ENCODE results near the gene ZWILCH. TPM values are rescaled to one million over a fixed set of nuclear protein-coding genes. Genes with fewer than 3 reads are reported as not detected.
A peak's percentile ranks its signal among the peaks of the same experiment; 100 is the strongest.
"Not testable (repeated sequence)": the region's sequence is repeated elsewhere in the genome, so short reads cannot be mapped to it uniquely, and the experiment has no call there.

Gene ZWILCH
- total RNA-seq, 2 donors from 2014 or later, result 28.1 to 40.9 TPM

DNA sequence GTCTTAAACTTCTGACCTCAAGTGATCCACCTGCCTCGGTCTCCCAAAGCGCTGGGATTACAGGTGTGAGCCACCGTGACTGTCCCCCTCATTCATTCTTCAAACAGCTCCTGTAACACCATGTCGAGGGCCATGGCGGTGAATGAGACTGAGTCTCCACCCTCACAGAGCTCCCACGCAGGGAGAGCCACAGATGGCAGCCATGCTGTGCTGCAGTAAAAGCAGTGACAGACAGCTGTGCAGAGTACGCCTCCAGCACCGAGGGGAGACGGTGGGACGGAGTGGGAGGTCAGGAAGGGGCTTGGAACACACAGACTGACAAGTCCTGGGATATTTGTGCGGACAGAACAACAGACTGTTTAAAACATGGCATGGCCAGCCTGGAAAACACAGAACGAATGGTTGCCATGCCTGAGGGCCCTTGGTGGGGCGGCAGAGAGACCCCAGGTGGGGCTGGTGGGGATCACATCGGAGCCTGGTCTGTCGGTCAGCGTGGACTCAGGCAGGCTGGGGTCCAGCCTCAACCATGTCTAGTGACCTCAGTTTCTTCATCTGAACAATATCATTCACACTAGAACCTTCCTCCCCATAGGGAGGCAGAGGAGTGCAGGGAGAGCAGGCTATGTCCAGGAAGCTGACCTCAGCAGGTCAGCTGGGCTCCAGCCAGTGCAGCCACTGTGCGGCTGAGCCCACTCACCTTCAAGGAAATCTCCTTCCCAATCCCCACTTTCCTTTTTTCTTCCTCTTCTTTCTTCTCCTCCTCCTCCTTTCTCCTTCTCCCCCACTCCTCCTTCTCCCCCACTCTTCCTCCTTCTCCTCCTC lies 81.2 kb downstream of the ZWILCH start:
- Mint-ChIP-seq H3K36me3 (no peaks in the 10 kb centered on the region), H3K9me3 (no peaks in the 10 kb centered on the region), H3K27ac (no peak overlapping the region)
- ATAC-seq (no peak), DNase-seq (ENCODE audit: low spot score in 2 of 2) (no peak)

DNA sequence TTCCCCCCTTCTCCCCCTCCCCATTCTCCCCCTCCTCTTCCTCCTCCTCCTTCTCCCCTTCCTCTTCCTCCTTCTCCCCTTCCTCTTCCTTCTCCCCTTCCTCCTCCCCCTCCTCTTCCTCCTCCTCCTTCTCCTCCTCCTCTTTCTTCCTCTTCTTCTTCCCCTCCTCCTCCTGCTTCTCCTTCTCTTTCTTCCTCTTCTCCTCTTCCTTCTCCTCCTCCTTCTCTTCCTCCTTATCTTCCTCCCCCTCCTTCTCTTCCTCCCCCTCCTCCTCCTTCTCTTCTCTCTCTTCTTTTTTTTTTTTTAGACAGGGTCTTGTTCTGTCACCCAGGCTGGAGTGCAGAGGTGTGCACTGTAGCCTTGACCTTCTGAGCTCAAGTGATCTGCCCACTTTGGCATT lies 81.9 kb downstream of the ZWILCH start:
- no peak for ATAC-seq
- Mint-ChIP-seq H3K27ac (no peak overlapping the region), H3K36me3 (no peaks in the 10 kb centered on the region), H3K9me3 (no peaks in the 10 kb centered on the region)
- no peak for DNase-seq (ENCODE audit: low spot score in 2 of 2)

DNA sequence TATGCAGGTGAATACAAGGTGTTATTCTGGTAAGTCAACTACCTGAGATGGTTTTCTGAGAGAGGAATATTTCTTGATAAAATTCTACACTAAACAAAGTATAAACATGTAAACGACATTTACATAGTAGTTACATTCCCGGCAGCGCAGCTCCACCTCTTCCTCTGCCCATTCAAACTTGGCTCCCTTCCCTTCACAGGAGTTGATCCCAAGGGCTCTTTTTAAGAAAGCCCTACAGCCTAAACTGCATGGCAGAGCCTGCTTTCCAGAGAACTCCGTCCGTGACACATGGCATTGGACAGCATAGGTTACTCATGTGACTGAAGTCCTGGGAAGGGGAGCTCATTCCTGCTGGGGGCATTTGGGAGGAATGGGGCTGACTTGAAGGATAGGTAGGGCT lies 82.6 kb downstream of the ZWILCH start:
- H3K27ac Mint-ChIP-seq, result no peak overlapping the region
- no peaks in the 10 kb centered on the region for H3K9me3 Mint-ChIP-seq
- no peaks in the 10 kb centered on the region for H3K36me3 Mint-ChIP-seq
- ATAC-seq (no peak), DNase-seq (ENCODE audit: low spot score in 2 of 2) (no peak)

DNA sequence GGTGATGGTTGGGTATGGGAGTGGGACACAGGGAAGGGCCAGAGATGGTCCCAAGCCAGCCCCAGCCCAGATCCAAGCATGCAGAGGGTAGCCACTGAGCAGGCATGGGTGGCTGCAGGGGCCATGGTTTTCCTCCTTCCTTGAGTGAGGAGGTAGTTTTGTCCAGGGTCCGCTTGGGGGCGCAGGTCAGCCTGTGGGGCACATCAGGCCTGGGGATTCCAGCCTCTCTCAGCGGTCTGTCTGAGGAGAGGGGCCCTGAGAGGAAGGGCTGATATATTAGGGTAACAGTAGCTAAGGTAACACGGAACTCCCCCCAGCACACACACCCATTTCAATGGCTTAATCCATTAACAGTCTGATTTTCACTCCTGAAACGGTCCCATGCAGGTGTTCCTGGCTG lies 83.4 kb downstream of the ZWILCH start:
- H3K27ac Mint-ChIP-seq, result peak overlapping the region in 1 of 2 donors; percentile 52
- DNase-seq (ENCODE audit: low spot score in 2 of 2) (no peak), ATAC-seq (no peak)
- no peaks in the 10 kb centered on the region for H3K9me3 Mint-ChIP-seq
- H3K36me3 Mint-ChIP-seq, result no peaks in the 10 kb centered on the region

DNA sequence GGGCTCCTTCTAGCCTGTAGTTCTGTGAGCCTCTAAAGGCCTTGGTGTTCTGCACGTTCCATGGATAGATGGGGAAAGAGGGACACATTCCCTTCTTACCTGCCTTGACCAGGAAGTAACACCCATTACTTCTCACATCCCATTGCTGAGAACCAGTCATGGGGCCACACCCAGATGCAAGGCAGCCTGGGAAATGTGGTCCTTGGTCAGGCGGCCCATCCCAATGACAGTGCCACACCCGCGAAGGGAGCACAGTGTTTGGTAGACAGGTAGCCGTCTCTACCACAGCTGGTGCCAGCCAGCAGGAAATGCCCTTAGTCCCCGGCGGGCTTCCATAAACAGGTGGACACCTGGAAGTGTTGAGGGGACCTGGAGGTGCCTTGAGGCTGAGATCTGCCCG lies 83.8 kb downstream of the ZWILCH start:
- DNase-seq (ENCODE audit: low spot score in 2 of 2), result no peak
- Mint-ChIP-seq H3K9me3 (no peaks in the 10 kb centered on the region), H3K27ac (no peak overlapping the region), H3K36me3 (no peaks in the 10 kb centered on the region)
- ATAC-seq, result no peak

DNA sequence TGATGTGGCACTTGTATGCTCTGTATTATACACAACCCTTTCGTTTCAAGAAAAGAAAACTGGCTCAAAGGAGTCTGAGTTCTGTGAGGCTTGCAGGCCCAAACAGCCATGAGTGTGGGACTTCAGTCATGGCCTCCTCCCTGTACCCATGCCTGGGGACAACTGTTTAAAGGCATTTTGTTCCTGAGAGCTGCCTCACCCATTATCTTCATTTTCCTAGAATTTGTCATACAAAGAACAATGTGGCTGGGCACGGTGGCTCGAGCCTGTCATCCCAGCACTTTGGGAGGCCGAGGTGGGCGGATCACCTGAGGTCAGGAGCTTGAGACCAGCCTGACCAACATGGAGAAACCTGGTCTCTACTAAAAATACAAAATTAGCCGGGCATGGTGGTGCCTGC lies 84.3 kb downstream of the ZWILCH start:
- not testable (repeated sequence) for H3K9me3 Mint-ChIP-seq; H3K27ac Mint-ChIP-seq; ATAC-seq; DNase-seq (ENCODE audit: low spot score in 2 of 2); H3K36me3 Mint-ChIP-seq

DNA sequence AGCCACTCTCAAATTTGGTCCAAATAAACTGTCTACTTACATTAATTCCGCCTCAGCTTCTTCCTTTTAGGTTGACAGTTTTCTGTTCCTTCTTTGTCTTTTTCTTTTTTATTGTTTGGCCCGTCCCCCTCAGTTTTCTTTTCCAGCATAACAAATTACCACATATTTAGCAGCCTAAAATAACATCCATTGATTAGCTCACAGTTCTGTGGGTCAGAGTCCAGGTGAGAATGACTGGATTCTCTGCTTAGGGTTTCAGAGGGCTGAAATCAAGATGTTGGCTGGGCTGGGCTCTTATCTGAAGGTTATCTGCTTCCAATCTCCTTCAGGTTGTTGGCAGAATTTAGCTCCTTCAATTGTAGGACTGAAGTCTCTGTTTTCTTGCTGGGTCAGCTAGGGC lies 85.3 kb downstream of the ZWILCH start:
- no peak overlapping the region for H3K27ac Mint-ChIP-seq
- no peaks in the 10 kb centered on the region for H3K36me3 Mint-ChIP-seq
- no peaks in the 10 kb centered on the region for H3K9me3 Mint-ChIP-seq
- DNase-seq (ENCODE audit: low spot score in 2 of 2) (no peak), ATAC-seq (no peak)

DNA sequence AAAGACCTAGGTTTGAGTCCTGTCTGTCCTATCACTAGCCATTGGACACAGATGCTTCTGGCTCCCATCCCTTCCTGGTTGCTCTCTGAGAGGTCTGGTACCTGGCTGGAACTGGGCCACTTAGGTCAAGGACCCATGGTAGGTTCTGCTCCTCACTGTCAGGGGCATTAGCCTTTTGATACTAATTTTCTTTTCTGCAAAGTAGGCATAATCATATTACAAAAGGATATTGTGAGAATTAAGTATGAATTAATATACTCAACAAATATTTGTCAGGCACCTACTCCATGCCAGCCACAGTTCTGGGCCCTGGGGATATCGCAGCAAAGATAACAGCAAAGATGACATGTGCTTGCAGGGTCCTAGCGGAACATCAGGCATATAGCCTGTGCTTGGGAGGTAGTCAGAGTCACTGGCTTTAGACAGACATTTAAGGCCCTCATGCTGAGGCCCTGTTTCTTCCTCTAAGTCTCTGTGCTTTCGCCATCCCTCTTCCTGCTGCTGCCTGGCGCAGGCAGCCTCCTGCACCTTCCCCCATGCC lies 86.3 kb downstream of the ZWILCH start:
- Mint-ChIP-seq H3K9me3 (no peaks in the 10 kb centered on the region), H3K27ac (no peak overlapping the region), H3K36me3 (no peaks in the 10 kb centered on the region)
- ATAC-seq, result no peak
- no peak for DNase-seq (ENCODE audit: low spot score in 2 of 2)

DNA sequence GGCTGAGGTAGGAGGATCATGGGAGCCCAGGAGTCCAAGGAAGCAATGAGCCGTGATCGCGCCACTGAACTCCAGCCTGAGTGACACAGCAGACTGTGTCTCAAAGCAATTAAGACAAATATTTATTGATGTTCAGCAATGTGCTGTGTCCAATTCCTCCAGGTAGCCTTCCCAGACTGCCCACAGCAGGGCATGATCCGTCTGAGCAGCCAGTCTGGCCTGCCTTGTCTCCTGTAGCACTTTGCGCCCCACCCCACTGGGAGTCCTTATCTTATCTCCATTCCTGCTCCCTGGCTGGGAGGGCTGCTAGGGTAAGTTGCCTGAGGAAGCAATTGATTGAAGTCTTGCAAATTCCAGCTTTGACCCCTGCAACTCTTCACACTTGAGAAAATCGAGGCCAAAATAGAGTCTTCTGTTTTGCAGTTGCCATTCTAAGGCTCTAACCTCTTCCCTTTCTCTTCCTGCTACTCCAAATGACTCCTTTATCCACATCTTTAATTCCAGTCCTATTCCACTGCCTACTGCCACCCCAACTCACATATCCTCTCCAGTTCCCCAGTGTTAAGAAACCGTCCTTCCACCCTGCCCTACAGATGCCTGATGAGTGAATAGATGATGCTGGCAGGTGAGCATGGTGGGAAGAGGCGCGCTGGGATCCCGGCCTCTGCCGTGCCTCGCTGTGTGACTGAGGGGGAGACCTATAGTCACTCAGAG lies 87.5 kb downstream of the ZWILCH start:
- Mint-ChIP-seq H3K9me3 (no peaks in the 10 kb centered on the region), H3K27ac (no peak overlapping the region), H3K36me3 (no peaks in the 10 kb centered on the region)
- no peak for ATAC-seq
- DNase-seq (ENCODE audit: low spot score in 2 of 2), result no peak

DNA sequence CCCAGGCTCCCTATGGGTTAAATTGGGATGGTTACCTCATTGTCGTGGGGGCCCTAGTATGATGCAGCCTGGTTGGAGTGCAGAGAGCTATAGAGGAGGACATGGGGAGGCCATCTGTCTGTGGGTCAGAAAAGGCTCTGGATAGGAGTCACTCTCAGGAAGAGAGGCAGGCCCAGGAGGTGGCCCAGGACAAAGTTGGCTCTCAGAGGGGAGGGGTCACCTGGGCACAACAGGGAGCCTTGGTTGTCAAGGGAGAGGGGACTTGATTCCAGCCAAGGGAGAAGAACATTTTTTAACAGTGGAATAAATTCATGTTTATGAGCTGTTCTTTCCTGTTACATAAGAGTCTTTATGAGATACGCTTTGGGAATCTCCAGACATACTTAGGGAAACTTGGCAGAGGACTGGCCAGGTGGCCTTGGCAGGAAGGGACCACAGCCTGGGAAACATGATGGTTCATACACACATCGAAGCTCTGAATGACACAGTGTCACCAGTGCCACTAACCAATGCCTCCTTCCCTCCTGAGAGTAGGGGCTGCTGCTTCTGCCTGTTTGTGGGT lies 88.2 kb downstream of the ZWILCH start:
- DNase-seq (ENCODE audit: low spot score in 2 of 2) (no peak), ATAC-seq (no peak)
- no peaks in the 10 kb centered on the region for H3K36me3 Mint-ChIP-seq
- no peaks in the 10 kb centered on the region for H3K9me3 Mint-ChIP-seq
- no peak overlapping the region for H3K27ac Mint-ChIP-seq

DNA sequence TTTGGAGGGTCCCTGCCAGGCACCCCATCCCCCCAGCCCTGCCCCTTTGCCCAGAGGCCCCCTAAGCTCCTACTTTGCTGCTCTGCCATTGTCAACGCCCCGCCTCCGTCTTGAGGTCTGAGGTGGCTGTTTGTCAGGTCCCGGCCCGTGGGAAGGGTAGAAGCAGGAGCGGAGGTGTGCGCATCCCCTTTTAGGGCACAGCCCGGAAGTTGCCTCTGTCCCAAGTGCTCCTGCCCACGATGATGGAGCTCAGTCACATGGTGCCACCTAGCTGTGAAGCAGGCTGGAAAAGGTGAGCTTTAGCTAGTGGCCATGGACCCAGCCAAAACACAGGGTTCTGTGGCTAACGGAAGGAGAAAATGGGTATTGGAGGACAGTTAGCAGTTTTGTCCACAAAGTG lies 89.2 kb downstream of the ZWILCH start:
- no peak for DNase-seq (ENCODE audit: low spot score in 2 of 2)
- Mint-ChIP-seq H3K36me3 (no peaks in the 10 kb centered on the region), H3K9me3 (no peaks in the 10 kb centered on the region), H3K27ac (no peak overlapping the region)
- ATAC-seq, result no peak

DNA sequence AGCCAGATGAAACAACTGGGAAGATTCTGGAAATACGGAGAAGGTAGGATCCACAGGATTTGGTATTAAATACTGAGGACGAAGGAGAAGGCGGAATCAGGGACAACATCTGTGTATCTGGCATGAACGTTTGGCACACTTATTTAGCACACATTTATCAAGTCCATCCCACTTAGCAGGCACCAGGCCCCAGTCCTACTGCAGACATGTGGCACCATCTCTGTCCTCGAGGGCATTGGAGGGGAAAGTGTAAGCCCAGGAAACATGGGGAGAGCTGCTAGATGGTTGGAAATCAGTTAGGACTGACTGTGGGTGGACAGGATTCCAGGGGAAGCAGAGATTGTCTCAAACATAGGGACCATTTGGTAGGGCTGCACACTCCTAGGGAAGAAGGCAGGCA lies 89.7 kb downstream of the ZWILCH start:
- H3K36me3 Mint-ChIP-seq, result no peaks in the 10 kb centered on the region
- no peaks in the 10 kb centered on the region for H3K9me3 Mint-ChIP-seq
- no peak for DNase-seq (ENCODE audit: low spot score in 2 of 2)
- no peak for ATAC-seq
- H3K27ac Mint-ChIP-seq, result no peak overlapping the region

DNA sequence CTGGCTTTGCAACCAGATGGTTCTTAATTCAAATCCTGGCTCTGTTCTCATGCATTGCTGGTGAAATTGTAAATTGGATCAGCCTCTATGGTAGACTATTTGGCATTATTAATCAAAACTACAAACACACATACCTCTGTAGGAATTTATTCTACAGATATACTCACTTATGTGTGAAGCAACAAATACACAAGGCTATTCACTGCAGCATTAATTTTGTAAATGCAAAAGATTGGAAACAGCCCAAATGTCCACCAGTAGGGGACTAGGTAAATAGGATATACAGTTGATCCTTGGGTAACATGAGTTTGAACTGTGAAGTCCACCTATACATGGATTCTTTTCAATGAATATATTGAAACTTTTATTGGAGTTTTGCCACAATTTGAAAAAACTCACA lies 90.2 kb downstream of the ZWILCH start:
- no peak overlapping the region for H3K27ac Mint-ChIP-seq
- no peak for DNase-seq (ENCODE audit: low spot score in 2 of 2)
- H3K36me3 Mint-ChIP-seq, result no peaks in the 10 kb centered on the region
- no peak for ATAC-seq
- H3K9me3 Mint-ChIP-seq, result no peaks in the 10 kb centered on the region

DNA sequence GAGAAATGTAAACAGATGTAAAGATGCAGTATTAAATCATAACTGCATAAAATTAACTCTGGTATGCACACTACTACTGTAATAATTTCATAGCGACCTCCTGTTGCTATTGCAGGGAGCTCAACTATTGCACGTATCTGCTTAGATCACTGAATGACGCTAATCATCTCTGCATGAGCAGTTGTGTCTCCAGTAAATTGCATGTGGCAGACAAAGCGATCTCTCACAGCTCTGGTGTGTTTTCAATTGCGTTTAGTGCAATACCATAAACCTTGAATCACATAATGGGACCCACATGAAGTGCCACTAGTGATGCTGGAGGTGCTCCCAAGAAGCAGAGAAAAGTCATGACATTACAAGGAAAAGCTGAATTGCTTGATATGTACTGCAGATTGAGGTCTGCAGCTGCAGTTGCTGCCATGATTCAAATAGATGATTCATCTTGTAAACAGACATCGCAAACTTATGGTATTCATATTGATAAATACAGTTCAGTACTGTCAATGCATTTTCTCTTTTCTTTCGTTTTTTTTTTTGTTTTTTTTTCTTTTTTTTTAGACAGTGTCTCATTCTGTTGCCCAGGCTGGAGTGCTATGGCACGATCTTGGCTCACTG lies 90.9 kb downstream of the ZWILCH start:
- H3K9me3 Mint-ChIP-seq, result no peaks in the 10 kb centered on the region

DNA sequence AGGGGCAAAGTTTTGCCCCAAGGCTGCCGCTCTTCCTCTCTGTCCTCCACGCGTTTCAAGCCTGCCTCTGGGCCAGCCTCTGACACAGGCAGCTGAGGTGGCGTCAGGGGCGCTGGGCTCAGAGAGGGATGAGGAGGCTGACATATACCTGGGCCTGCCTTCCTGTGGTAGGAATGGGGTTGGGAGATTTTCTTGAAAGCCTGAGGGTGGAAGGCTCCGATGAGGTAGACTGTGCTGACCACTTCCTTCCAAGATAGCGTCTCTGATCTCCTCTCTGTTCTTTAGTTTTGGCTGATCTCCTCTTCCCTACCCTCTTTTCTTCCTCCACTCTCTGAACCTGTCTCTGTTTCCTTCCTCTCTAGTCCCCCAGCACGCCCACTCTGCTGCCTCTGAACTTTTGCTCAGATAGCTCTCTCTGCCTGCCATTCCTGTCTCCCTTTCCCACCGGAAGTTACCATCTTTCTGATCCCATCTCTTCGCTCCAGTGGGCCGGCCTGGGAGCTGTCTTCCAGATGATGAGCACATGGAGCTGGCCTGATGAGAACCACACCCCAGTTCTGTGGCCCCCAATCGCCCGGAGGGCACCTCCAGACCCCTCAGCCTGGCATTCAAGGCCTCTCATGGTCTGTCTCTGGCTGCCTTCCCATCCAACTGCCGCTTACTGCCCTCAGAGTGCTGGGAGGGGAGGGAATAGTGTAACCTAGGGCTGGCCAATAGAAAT lies 93.1 kb downstream of the ZWILCH start:
- ATAC-seq (peak in 1 of 2 donors; percentile 67), DNase-seq (ENCODE audit: low spot score in 2 of 2) (no peak)
- Mint-ChIP-seq H3K9me3 (no peaks in the 10 kb centered on the region), H3K27ac (peak overlapping the region; percentile 44 to 56), H3K36me3 (no peaks in the 10 kb centered on the region)

More for the DNA sequence above, 90.9 kb downstream of the ZWILCH start:
- DNase-seq (ENCODE audit: low spot score in 2 of 2), result no peak
- Mint-ChIP-seq H3K36me3 (no peaks in the 10 kb centered on the region), H3K27ac (no peak overlapping the region)
- ATAC-seq, result no peak
